ENCODE results near the gene EPX. TPM values are rescaled to one million over a fixed set of nuclear protein-coding genes. Genes with fewer than 3 reads are reported as not detected.

Gene EPX
- total RNA-seq, 4 donors from 2014 or later, result not detected

GRCh38 chr17:58229384-58229783, 36.9 kb downstream of the EPX start:
- TF ChIP-seq, protein P1, sequence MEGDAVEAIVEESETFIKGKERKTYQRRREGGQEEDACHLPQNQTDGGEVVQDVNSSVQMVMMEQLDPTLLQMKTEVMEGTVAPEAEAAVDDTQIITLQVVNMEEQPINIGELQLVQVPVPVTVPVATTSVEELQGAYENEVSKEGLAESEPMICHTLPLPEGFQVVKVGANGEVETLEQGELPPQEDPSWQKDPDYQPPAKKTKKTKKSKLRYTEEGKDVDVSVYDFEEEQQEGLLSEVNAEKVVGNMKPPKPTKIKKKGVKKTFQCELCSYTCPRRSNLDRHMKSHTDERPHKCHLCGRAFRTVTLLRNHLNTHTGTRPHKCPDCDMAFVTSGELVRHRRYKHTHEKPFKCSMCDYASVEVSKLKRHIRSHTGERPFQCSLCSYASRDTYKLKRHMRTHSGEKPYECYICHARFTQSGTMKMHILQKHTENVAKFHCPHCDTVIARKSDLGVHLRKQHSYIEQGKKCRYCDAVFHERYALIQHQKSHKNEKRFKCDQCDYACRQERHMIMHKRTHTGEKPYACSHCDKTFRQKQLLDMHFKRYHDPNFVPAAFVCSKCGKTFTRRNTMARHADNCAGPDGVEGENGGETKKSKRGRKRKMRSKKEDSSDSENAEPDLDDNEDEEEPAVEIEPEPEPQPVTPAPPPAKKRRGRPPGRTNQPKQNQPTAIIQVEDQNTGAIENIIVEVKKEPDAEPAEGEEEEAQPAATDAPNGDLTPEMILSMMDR (IDR thresholded peaks at IDR 0.05; ENCODE audit: low read depth), result no peak

DNA sequence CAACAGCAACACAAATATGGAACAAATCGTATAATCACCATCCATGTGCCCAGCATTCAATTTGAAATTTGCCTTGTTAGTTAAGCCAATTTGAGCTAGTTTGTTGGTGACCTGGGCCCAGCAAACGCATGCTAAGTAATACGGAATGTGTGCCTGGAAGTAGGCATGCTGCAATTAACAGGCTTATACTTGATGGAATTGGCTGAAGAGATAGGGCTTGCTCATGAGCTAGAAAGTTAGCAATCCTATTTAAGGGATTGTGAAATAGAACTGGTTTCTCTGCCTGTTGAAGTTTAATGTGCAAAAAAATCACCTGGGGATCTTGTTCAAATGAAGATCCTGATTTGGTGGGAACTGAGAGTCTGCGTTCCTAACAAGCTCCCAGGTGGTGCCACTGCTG, 37.4 kb downstream of the EPX start:
- TF ChIP-seq, protein P1 (IDR thresholded peaks at IDR 0.05; ENCODE audit: low read depth), result no peak

GRCh38 chr17:58231641-58232040, 39.1 kb downstream of the EPX start:
- TF ChIP-seq, protein P1 (IDR thresholded peaks at IDR 0.05; ENCODE audit: low read depth), result no peak

GRCh38 chr17:58232707-58233156, 40.2 kb downstream of the EPX start:
- TF ChIP-seq, protein P1 (IDR thresholded peaks at IDR 0.05; ENCODE audit: low read depth), result no peak

DNA sequence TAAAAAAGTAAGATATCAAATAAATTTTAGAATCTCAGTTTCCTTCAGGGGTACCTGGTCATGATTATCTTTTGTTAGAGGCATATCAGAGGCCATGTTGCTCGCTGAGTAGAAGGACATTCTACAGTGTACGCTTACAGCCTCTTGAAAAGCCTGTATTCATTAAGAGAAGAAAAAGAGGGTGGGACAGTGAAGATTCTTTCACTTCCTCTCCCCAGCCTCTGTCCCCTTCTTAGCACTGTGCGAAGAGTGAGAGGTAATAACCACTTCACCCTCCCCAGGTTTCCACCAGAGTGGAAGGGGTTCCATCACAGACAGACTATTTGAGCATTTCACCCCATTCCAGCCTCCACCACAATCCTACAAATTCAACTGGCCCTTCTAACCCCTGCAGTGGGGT, 41.0 kb downstream of the EPX start:
- TF ChIP-seq, protein P1 (IDR thresholded peaks at IDR 0.05; ENCODE audit: low read depth), result no peak

GRCh38 chr17:58234512-58234911, 42.0 kb downstream of the EPX start:
- TF ChIP-seq, protein P1 (IDR thresholded peaks at IDR 0.05; ENCODE audit: low read depth), result no peak

DNA sequence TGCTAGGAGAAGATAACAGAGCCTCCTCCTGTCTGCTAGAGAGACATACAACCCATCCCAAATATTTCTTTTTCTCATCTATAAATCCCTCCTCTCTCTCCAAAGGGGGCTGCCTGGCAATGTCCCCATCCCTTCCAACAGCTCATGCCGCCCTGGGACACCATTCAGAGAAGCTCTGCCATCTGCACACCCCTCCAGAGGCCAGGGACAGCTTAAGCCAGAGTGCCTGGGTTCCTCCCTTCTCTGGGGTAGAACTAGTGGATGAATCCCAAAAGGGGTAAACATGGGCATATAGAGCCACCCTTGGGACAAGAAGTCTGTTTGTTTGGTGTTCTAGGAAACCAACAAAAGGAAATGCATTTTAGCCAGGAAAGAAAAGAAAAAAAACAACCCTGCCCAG, 43.3 kb downstream of the EPX start:
- TF ChIP-seq, protein P1 (IDR thresholded peaks at IDR 0.05; ENCODE audit: low read depth), result no peak

Measured in subcutaneous adipose tissue (tissue), 4 donors.